GM12878 (cell line): ENCODE measurements around the gene CTAGE9. TPM values are rescaled to one million over a fixed set of nuclear protein-coding genes. Genes with fewer than 3 reads are reported as not detected.

Experiments
- ATAC-seq: fragments of 200-7000 bp; cut with Tn5 transposase; 3 replicates; pipeline ENCODE4 v1.9.1; 2020; ENCODE audit warnings: mild to moderate bottlenecking, moderate library complexity
- BruUV-seq: library from RNA; stranded (reverse); fragments of 400-500 nt; replicated peaks from 2 replicates; lab custom pipeline; 2021; lab: Mats Ljungman, UMichigan
- CTCF ChIA-PET: fragments of 300-600 bp; sonication (Branson Sonifier 250); formaldehyde crosslinking; extraction: SDS; loops from one replicate; lab custom pipeline; 2021; ENCODE audit warnings: inconsistent platforms; lab: Yijun Ruan, JAX
- POLR2A ChIA-PET: fragments of 350-600 bp; formaldehyde crosslinking; extraction: SDS; loops from one replicate; lab custom pipeline; 2021; ENCODE audit warnings: inconsistent platforms; lab: Charles Lee
- RAD21 ChIA-PET: fragments of 300-600 bp; sonication (Branson Sonifier 250); formaldehyde crosslinking; loops from one replicate; lab custom pipeline; 2023; ENCODE audit warnings: antibody characterized with exemption; ENCODE audit not compliant: unreplicated experiment; lab: Charles Lee
- SMC1A ChIA-PET: fragments of 300-600 bp; sonication (Branson Sonifier 250); formaldehyde crosslinking; loops from one replicate; lab custom pipeline; 2023; ENCODE audit not compliant: unreplicated experiment, uncharacterized antibody; lab: Charles Lee
- DNase-seq: peaks from one replicate; pipeline ENCODE4 v3.0.0-alpha.2; 2011; ENCODE audit warnings: low read depth, low spot score
- FAIRE-seq: peaks from 3 replicates; lab custom pipeline; 2011; peaks lifted over from hg19 to GRCh38; lab: Jason Lieb, UNC
- H2AFZ ChIP-seq: 2 replicates; pipeline ENCODE4 v1.6.0; 2011; ENCODE audit warnings: low read depth, low read length, control low read depth; ENCODE audit not compliant: control insufficient read depth
- H3K27ac ChIP-seq: 2 replicates; pipeline ENCODE4 v1.5.1; 2011; ENCODE audit warnings: control low read depth; ENCODE audit not compliant: control insufficient read depth, insufficient read depth
- H3K27me3 ChIP-seq, 2 experiments: replicated peaks in 1 of 2; 2 replicates each; pipeline versions ENCODE4 v1.6.0 to v1.6.1; 2011; ENCODE audit warnings: low read length in 1 of 2; ENCODE audit not compliant: control insufficient read depth in 2 of 2, insufficient read depth in 2 of 2
- H3K36me3 ChIP-seq, 2 experiments: 2 replicates each; pipeline ENCODE4 v1.5.1; 2011; ENCODE audit warnings: low read length in 1 of 2; ENCODE audit not compliant: control insufficient read depth in 2 of 2, insufficient read depth in 2 of 2
- H3K4me1 ChIP-seq: 2 replicates; pipeline ENCODE4 v1.6.1; 2011; ENCODE audit warnings: mild to moderate bottlenecking, low read length, moderate library complexity, mixed read lengths; ENCODE audit not compliant: control insufficient read depth, insufficient read depth
- H3K4me2 ChIP-seq: 2 replicates; pipeline ENCODE4 v1.6.0; 2011; ENCODE audit warnings: control low read depth; ENCODE audit not compliant: control insufficient read depth, insufficient read depth
- H3K4me3 ChIP-seq: fragments of 200-600 bp; sonication (generic); 2 replicates; pipeline ENCODE4 v1.5.1; 2016
- H3K79me2 ChIP-seq: 2 replicates; pipeline ENCODE4 v1.6.0; 2011; ENCODE audit warnings: low read length; ENCODE audit not compliant: control insufficient read depth, insufficient read depth
- H3K9ac ChIP-seq: 2 replicates; pipeline ENCODE4 v1.8.0; 2011; ENCODE audit warnings: low read length, control low read depth, mixed read lengths; ENCODE audit not compliant: control insufficient read depth, insufficient read depth
- H3K9me3 ChIP-seq: replicated peaks from 3 replicates; pipeline ENCODE4 v1.5.1; 2011; ENCODE audit warnings: mild to moderate bottlenecking, low read length; ENCODE audit not compliant: control insufficient read depth, insufficient read depth
- H4K20me1 ChIP-seq: 2 replicates; pipeline ENCODE4 v1.6.0; 2011; ENCODE audit not compliant: control insufficient read depth, insufficient read depth
- BACH1 ChIP-seq: fragments of 450-650 bp; IDR thresholded peaks from 2 replicates; pipeline ENCODE4 v1.6.1; 2017; ENCODE audit warnings: mild to moderate bottlenecking, borderline replicate concordance
- CBX3 ChIP-seq: fragments of 200-600 bp; sonication (generic); IDR thresholded peaks from 2 replicates; pipeline ENCODE4 v1.6.1; 2016; ENCODE audit warnings: low read depth, borderline replicate concordance
- CREB1 ChIP-seq: IDR thresholded peaks from 2 replicates; pipeline ENCODE4 v1.6.1; 2012; ENCODE audit warnings: low read depth, mild to moderate bottlenecking, inconsistent platforms
- EED ChIP-seq: sonication (generic); IDR thresholded peaks from 2 replicates; pipeline ENCODE4 v1.6.1; 2016; ENCODE audit warnings: antibody characterized with exemption, low read depth
- FOXK2 ChIP-seq: fragments of 450-650 bp; IDR thresholded peaks from 2 replicates; pipeline ENCODE4 v1.6.1; 2017; ENCODE audit warnings: mild to moderate bottlenecking, moderate library complexity
- MXI1 ChIP-seq: fragments of 150-350 bp; IDR thresholded peaks from 2 replicates; pipeline ENCODE4 v1.6.1; 2011; ENCODE audit warnings: low read depth, mild to moderate bottlenecking, inconsistent platforms, low read length, improper control_type of control experiment
- POLR2A ChIP-seq: IDR thresholded peaks from 2 replicates; pipeline ENCODE4 v1.6.1; 2011; ENCODE audit warnings: low read depth, mild to moderate bottlenecking, low read length
- SMAD5 ChIP-seq: IDR thresholded peaks from 2 replicates; pipeline ENCODE4 v1.6.1; 2016; ENCODE audit warnings: antibody characterized with exemption, low read depth
- SMC3 ChIP-seq: IDR thresholded peaks from 2 replicates; pipeline ENCODE4 v1.6.1; 2011; ENCODE audit warnings: low read length, improper control_type of control experiment, borderline replicate concordance
- SRF ChIP-seq, 2 experiments: IDR thresholded peaks; 2 replicates each; pipeline ENCODE4 v1.6.1; 2011; ENCODE audit warnings: low read depth in 2 of 2, low read length in 2 of 2, mild to moderate bottlenecking in 1 of 2, moderate library complexity in 1 of 2
- SUPT20H ChIP-seq: IDR thresholded peaks from 2 replicates; pipeline ENCODE4 v1.6.1; 2011; ENCODE audit warnings: low read depth, mild to moderate bottlenecking, low read length, moderate library complexity, borderline replicate concordance; ENCODE audit not compliant: control insufficient read depth
- WGBS: methylation state at CpG from one replicate; pipeline ENCODE4 v1.1.6; 2016; ENCODE audit warnings: low lambda C conversion rate; ENCODE audit not compliant: insufficient replicate concordance, insufficient coverage; ENCODE audit errors: missing lambda C conversion rate; 5-methylcytosine and 5-hydroxymethylcytosine counted together
- in situ Hi-C: fragments of 300-500 bp; cut with MboI; formaldehyde crosslinking; loops from 9 replicates; pipeline ENCODE4 v1.14.3; 2018; ENCODE audit warnings: mixed read lengths
- intact Hi-C: fragments of 100-400 bp; cut with micrococcal nuclease; formaldehyde crosslinking; loops from one replicate; pipeline ENCODE4 v1.14.2; 2022; ENCODE audit not compliant: unreplicated experiment
- polyA plus RNA-seq, 11 experiments: library from polyadenylated mRNA; depleted of rRNA in 4 of 11; unstranded in 6 of 11; stranded (reverse) in 5 of 11; fragments of >200 nt; fragmentation: Nextera tagmentation in 4 of 11; fragmentation: Illumina TruSeq in 1 of 11; extraction: Ambion mirVana in 4 of 11; extraction: Trizol in 1 of 11; gene quantifications; 1 replicate in 1 of 11; 2 replicates in 10 of 11; pipeline versions ENCODE4 v1.2.1 to v1.2.3, GENCODE V29; 2011 to 2016; ENCODE audit warnings: inconsistent platforms in 2 of 11, missing spikeins in 2 of 11, low read depth in 1 of 11
- total RNA-seq, 4 experiments: library from RNA; depleted of rRNA in 3 of 4; stranded (reverse); fragments of >200 nt in 3 of 4; fragmentation: Illumina TruSeq in 1 of 4; extraction: Trizol in 1 of 4; gene quantifications; 2 replicates each; pipeline versions ENCODE4 v1.2.1 to v1.2.3, GENCODE V29; 2013 to 2021
- TF ChIP-seq, protein P1 (sequence below): fragments of 450-650 bp; IDR thresholded peaks from 2 replicates; pipeline ENCODE4 v1.6.1; 2017; ENCODE audit warnings: mild to moderate bottlenecking
- TF ChIP-seq, protein P2 (sequence below): fragments of 450-650 bp; IDR thresholded peaks from 2 replicates; pipeline ENCODE4 v1.6.1; 2016; ENCODE audit warnings: mild to moderate bottlenecking, moderate library complexity, borderline replicate concordance

Gene CTAGE9
- total and polyA plus RNA-seq, 10 of the 15 experiments (the other 5 are each of a cell fraction or from before 2014, with no cell fraction given) = 0.06 TPM; not detected in 9

DNA sequence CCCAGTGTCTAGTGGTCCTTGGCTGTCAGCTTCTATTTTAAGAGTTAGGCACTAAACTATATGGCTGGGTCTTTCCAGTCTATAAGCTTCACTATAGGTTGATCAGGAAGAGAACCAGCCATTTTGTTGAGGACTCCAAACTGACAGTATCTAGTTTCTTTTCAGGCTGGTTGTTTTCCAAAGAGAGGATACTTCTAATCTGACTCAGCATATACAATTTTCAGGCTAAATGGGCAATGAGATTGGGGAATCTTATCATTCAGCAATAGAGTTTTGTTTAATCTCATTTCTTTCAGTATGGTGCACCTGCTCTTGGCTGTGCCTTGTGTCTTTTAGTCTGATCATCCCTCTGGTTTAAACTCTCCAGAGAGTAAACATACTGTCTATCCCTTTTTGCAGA lies 20.4 kb upstream of the CTAGE9 start:
- DNase-seq = no peak
- Histone ChIP-seq H3K9ac (no peak overlapping the region), H3K9me3 (no peaks in the 10 kb centered on the region)

DNA sequence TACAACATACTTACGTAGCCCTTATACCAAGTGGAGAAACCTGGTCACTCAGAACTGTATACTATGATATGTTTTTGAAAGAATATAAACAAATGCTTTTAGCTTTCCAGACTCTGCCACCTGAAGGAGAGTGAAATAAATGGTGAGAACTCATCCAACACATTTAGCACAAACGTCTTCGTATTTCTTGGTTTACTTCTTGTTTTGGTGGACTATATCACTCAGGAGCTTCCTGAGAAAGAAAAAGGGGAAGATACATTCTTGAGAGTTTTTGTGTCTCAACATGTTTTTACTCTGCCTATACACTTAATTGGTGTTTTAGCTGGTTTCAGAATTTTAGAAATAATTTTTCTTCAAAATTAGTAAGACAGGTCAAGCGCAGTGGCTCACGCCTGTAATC lies 19.4 kb upstream of the CTAGE9 start:
- ATAC-seq = no peak
- no TSS peak for BruUV-seq
- in situ Hi-C loops = no loop called here
- TF ChIP-seq SMC3 (no peak), SMAD5 (no peak), BACH1 (no peak), SRF (IDR thresholded peaks at IDR 0.05; ENCODE audit: low read depth in 2 of 2, low read length in 2 of 2) (no peak), FOXK2 (no peak), SUPT20H (no peak), MXI1 (no peak), CBX3 (no peak), CREB1 (no peak), EED (no peak)
- TF ChIP-seq, protein P1, sequence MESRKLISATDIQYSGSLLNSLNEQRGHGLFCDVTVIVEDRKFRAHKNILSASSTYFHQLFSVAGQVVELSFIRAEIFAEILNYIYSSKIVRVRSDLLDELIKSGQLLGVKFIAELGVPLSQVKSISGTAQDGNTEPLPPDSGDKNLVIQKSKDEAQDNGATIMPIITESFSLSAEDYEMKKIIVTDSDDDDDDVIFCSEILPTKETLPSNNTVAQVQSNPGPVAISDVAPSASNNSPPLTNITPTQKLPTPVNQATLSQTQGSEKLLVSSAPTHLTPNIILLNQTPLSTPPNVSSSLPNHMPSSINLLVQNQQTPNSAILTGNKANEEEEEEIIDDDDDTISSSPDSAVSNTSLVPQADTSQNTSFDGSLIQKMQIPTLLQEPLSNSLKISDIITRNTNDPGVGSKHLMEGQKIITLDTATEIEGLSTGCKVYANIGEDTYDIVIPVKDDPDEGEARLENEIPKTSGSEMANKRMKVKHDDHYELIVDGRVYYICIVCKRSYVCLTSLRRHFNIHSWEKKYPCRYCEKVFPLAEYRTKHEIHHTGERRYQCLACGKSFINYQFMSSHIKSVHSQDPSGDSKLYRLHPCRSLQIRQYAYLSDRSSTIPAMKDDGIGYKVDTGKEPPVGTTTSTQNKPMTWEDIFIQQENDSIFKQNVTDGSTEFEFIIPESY = no peak
- TF ChIP-seq, protein P2, sequence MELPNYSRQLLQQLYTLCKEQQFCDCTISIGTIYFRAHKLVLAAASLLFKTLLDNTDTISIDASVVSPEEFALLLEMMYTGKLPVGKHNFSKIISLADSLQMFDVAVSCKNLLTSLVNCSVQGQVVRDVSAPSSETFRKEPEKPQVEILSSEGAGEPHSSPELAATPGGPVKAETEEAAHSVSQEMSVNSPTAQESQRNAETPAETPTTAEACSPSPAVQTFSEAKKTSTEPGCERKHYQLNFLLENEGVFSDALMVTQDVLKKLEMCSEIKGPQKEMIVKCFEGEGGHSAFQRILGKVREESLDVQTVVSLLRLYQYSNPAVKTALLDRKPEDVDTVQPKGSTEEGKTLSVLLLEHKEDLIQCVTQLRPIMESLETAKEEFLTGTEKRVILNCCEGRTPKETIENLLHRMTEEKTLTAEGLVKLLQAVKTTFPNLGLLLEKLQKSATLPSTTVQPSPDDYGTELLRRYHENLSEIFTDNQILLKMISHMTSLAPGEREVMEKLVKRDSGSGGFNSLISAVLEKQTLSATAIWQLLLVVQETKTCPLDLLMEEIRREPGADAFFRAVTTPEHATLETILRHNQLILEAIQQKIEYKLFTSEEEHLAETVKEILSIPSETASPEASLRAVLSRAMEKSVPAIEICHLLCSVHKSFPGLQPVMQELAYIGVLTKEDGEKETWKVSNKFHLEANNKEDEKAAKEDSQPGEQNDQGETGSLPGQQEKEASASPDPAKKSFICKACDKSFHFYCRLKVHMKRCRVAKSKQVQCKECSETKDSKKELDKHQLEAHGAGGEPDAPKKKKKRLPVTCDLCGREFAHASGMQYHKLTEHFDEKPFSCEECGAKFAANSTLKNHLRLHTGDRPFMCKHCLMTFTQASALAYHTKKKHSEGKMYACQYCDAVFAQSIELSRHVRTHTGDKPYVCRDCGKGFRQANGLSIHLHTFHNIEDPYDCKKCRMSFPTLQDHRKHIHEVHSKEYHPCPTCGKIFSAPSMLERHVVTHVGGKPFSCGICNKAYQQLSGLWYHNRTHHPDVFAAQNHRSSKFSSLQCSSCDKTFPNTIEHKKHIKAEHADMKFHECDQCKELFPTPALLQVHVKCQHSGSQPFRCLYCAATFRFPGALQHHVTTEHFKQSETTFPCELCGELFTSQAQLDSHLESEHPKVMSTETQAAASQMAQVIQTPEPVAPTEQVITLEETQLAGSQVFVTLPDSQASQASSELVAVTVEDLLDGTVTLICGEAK = no peak

More for the DNA sequence above, 20.4 kb upstream of the CTAGE9 start:
- in situ Hi-C loops = no loop called here
- Histone ChIP-seq H4K20me1 (no peaks in the 10 kb centered on the region), H3K4me1 (no peaks in the 10 kb centered on the region), H3K4me2 (no peak overlapping the region), H3K27me3 (no peaks in the 10 kb centered on the region), H3K36me3 (no peaks in the 10 kb centered on the region), H3K4me3 (no peak overlapping the region), H2AFZ (no peak overlapping the region), H3K79me2 (no peaks in the 10 kb centered on the region), H3K27ac (no peak overlapping the region)
- CTCF ChIA-PET = interaction anchor here (0.9 kb wide), 1 partner anchor 9 kb away, joined by 3 read pairs; no protein-coding TSS in a partner anchor
- RAD21 ChIA-PET = no interaction called here
- no peak for FAIRE-seq
- TF ChIP-seq EED (no peak), POLR2A (no peak)
- no TSS peak for BruUV-seq
- POLR2A ChIA-PET = no interaction called here
- no peak for ATAC-seq
- intact Hi-C loops = no loop called here
- SMC1A ChIA-PET = no interaction called here

More for the DNA sequence above, 19.4 kb upstream of the CTAGE9 start:
- H3K27ac ChIP-seq = no peak overlapping the region
- no peak overlapping the region for H3K9ac ChIP-seq
- no peaks in the 10 kb centered on the region for H3K27me3 ChIP-seq
- 33% methylated on average over 5 of the region's 5 CpGs for WGBS
- SMC1A ChIA-PET = interaction anchor here (1.1 kb wide), 1 partner anchor 9 kb away, joined by 4 read pairs; no protein-coding TSS in a partner anchor
- DNase-seq (no peak), FAIRE-seq (no peak)
- H2AFZ ChIP-seq = no peak overlapping the region
- no peaks in the 10 kb centered on the region for H3K79me2 ChIP-seq
- RAD21 ChIA-PET = no interaction called here
- no peak overlapping the region for H3K4me2 ChIP-seq
- POLR2A ChIA-PET = interaction anchor here (0.7 kb wide), 2 partner anchors 16 to 1006 kb away, joined by 4 to 6 read pairs; no protein-coding TSS in a partner anchor
- H3K4me1 ChIP-seq = no peaks in the 10 kb centered on the region
- intact Hi-C loops = no loop called here
- no peaks in the 10 kb centered on the region for H3K36me3 ChIP-seq
- H3K9me3 ChIP-seq = no peaks in the 10 kb centered on the region
- no peak overlapping the region for H3K4me3 ChIP-seq
- no peaks in the 10 kb centered on the region for H4K20me1 ChIP-seq
- CTCF ChIA-PET = interaction anchor here (0.9 kb wide), 1 partner anchor 10 kb away, joined by 3 read pairs; no protein-coding TSS in a partner anchor
